Heart right ventricle (tissue), 16 donors: ENCODE results near the gene PYROXD2. TPM values are rescaled to one million over a fixed set of nuclear protein-coding genes. Genes with fewer than 3 reads are reported as not detected.
"Not testable (repeated sequence)": the region's sequence is repeated elsewhere in the genome, so short reads cannot be mapped to it uniquely, and the experiment has no call there.

Source experiments
- ATAC-seq, 8 donors: fragments of 200-7000 bp; cut with Tn5 transposase; one replicate each; pipeline ENCODE4 v1.9.1; 2020; ENCODE audit warnings: mild to moderate bottlenecking in 8 of 8, moderate library complexity in 8 of 8, moderate number of reproducible peaks in 1 of 8
- DNase-seq, 2 donors: peaks; one replicate each; pipeline ENCODE4 v3.0.0-alpha.2; 2020
- H3K27ac ChIP-seq, 10 donors: fragments of 200-600 bp; sonication (generic) in 2 of 10; one replicate each; pipeline versions ENCODE4 v1.5.0 to v1.8.0; 2020 to 2022; ENCODE audit warnings: mild to moderate bottlenecking in 3 of 10
- H3K27me3 ChIP-seq, 7 donors: fragments of 200-600 bp; one replicate each; pipeline ENCODE4 v1.8.0; 2021 to 2022; ENCODE audit warnings: mild to moderate bottlenecking in 2 of 7
- H3K36me3 ChIP-seq, 9 donors: fragments of 200-600 bp; sonication (generic) in 1 of 9; one replicate each; pipeline versions ENCODE4 v1.5.0 to v1.8.0; 2020 to 2022; ENCODE audit warnings: mild to moderate bottlenecking in 2 of 9
- H3K4me1 ChIP-seq, 9 donors: fragments of 200-600 bp; sonication (generic) in 1 of 9; one replicate each; pipeline versions ENCODE4 v1.5.0 to v1.8.0; 2020 to 2022; ENCODE audit warnings: mild to moderate bottlenecking in 4 of 9
- H3K4me3 ChIP-seq, 10 donors: fragments of 200-600 bp; sonication (generic) in 2 of 10; one replicate each; pipeline versions ENCODE4 v1.5.0 to v1.8.0; 2020 to 2022; ENCODE audit warnings: mild to moderate bottlenecking in 7 of 10, moderate library complexity in 2 of 10
- H3K9me3 ChIP-seq, 11 donors: fragments of 200-600 bp in 10 of 11; sonication (generic) in 2 of 11; one replicate each; pipeline versions ENCODE4 v1.5.0 to v1.8.0; 2013 to 2022; ENCODE audit warnings: mild to moderate bottlenecking in 2 of 11, control low read depth in 1 of 11, moderate library complexity in 1 of 11
- CTCF ChIP-seq, 9 donors: fragments of 200-600 bp; sonication (generic) in 2 of 9; IDR thresholded peaks; one replicate each; pipeline versions ENCODE4 v1.5.0 to v1.8.0; 2021 to 2022; ENCODE audit warnings: antibody characterized with exemption in 9 of 9, mild to moderate bottlenecking in 5 of 9, moderate library complexity in 1 of 9
- WGBS, 2 donors: extraction: QIAGEN DNeasy Blood & Tissue Kit; methylation state at CpG; one replicate each; pipeline ENCODE4 v1.1.7; 2013; ENCODE audit warnings: inconsistent platforms in 1 of 2; 5-methylcytosine and 5-hydroxymethylcytosine counted together
- intact Hi-C, 10 donors: fragments of 100-400 bp; cut with DNase I; formaldehyde crosslinking; loops; one replicate each; pipeline versions ENCODE4 v1.11.1 to v1.14.2; 2022
- polyA plus RNA-seq, 2 donors: library from polyadenylated mRNA; stranded (reverse); fragments of 200-250 nt; gene quantifications; one replicate each; pipeline ENCODE4 v1.2.3, GENCODE V29; 2013
- total RNA-seq, 10 donors: library from RNA; stranded (reverse); fragmentation: NEBNext Ultra II Directional in 3 of 10; extraction: Animal tissue kit (Norgen Biotek cat#: 25700) in 3 of 10; gene quantifications; one replicate each; pipeline versions ENCODE4 v1.2.1 to v1.2.4, GENCODE V29; 2021 to 2023
- donor health status: Arrhythmogenic right ventricular cardiomyopathy.
- donor health status: ischemic (EF 13 %, LVEDD 7.1; RV severe dilation, severe dysfunction).
- donor health status: healthy with polysubstance abuse.
- donor health status: DM: no; HTN: yes; CAD: no.
- donor health status: DM: no; HTN: no; CAD: no.
- donor health status: ischemic (EF 25% LVEDD 6.9; RV normal size, moderate dysfunction).
- donor health status: ischemic (EF 25% LVEDD 5.7; RV mildly dilated, moderate dysfunction).
- donor health status: healthy.
- donor health status: DM: yes; HTN: yes; CAD: no.
- donor health status: Ischemic cardiomyopathy.
- donor health status: ischemic (EF 35%, LVEDD 5.7; RV mildly dilated, moderate dysfunction).
- donor health status: nonischemic (EF 11% LVEDD 7.7; RV severe dilation, severe dysfunction).
- donor health status: DM: yes; HTN: yes; CAD: no.
- donor health status: PGD.
- donor health status: ischemic (EF 29% LVEDD 5.4; RV normal size, mild dysfunction).
- donor health status: nonischemic (EF 23%, LVEDD 6.1; RV moderate dilation, normal function).

Gene PYROXD2
- total and polyA plus RNA-seq, 12 donors: 3.1 to 31.2 (median 13.9) TPM

- no peak overlapping the region for H3K4me3 ChIP-seq
- intact Hi-C loops: no loop called here
- H3K36me3 ChIP-seq: peaks cover 0 to 26% (median 3%) of the 10 kb centered on the region in 9 donors
- ATAC-seq (no peak), DNase-seq (no peak)
- no peak for TF ChIP-seq CTCF (IDR thresholded peaks at IDR 0.05)
- H3K27me3 ChIP-seq: no peaks in the 10 kb centered on the region
- H3K4me1 ChIP-seq: peaks cover 0 to 21% (median 7%) of the 10 kb centered on the region in 9 donors
- no peaks in the 10 kb centered on the region for H3K9me3 ChIP-seq
- no peak overlapping the region for H3K27ac ChIP-seq
- WGBS, 2 donors: 89% methylated on average over 6 of the region's 6 CpGs
Observed at GRCh38 chr10:98389398-98389797, 25.6 kb downstream of the PYROXD2 start.

- intact Hi-C loops: no loop called here
- 93 to 95% methylated on average over 13 of the region's 13 CpGs for WGBS, 2 donors
- ATAC-seq: no peak
- H3K27me3 ChIP-seq: no peaks in the 10 kb centered on the region
- H3K36me3 ChIP-seq: peaks cover 0 to 33% (median 10%) of the 10 kb centered on the region in 9 donors
- no peaks in the 10 kb centered on the region for H3K9me3 ChIP-seq
- H3K4me1 ChIP-seq: peaks cover 0 to 21% (median 7%) of the 10 kb centered on the region in 9 donors
- DNase-seq: no peak
- TF ChIP-seq CTCF (IDR thresholded peaks at IDR 0.05): no peak
- no peak overlapping the region for H3K27ac ChIP-seq
- no peak overlapping the region for H3K4me3 ChIP-seq
Observed at GRCh38 chr10:98388101-98388655, 26.8 kb downstream of the PYROXD2 start.

- Histone ChIP-seq H3K4me1 (no peaks in the 10 kb centered on the region), H3K27ac (no peak overlapping the region), H3K4me3 (no peak overlapping the region), H3K9me3 (no peaks in the 10 kb centered on the region), H3K27me3 (no peaks in the 10 kb centered on the region), H3K36me3 (peaks cover 0 to 49% (median 10%) of the 10 kb centered on the region in 9 donors)
- WGBS, 2 donors: 93 to 98% methylated on average over 9 of the region's 9 CpGs
- intact Hi-C loops: no loop called here
- TF ChIP-seq CTCF (IDR thresholded peaks at IDR 0.05): no peak
- peak in 1 of 8 donors; percentile 7 for ATAC-seq
- DNase-seq: no peak
Observed at GRCh38 chr10:98384531-98385133, 30.4 kb downstream of the PYROXD2 start.

GRCh38 chr10:98383869-98384268 is 31.1 kb downstream of the PYROXD2 start:
- H3K27me3 ChIP-seq: no peaks in the 10 kb centered on the region
- DNase-seq (no peak), ATAC-seq (no peak)
- no peak overlapping the region for H3K27ac ChIP-seq
- peaks cover 0 to 49% (median 10%) of the 10 kb centered on the region in 9 donors for H3K36me3 ChIP-seq
- no peaks in the 10 kb centered on the region for H3K9me3 ChIP-seq
- 96 to 97% methylated on average over 6 of the region's 6 CpGs for WGBS, 2 donors
- H3K4me1 ChIP-seq: no peaks in the 10 kb centered on the region
- no peak for TF ChIP-seq CTCF (IDR thresholded peaks at IDR 0.05)
- intact Hi-C loops: no loop called here
- no peak overlapping the region for H3K4me3 ChIP-seq

- H3K4me1 ChIP-seq, intact Hi-C loops, ATAC-seq, H3K9me3 ChIP-seq, H3K27me3 ChIP-seq, DNase-seq, H3K27ac ChIP-seq, H3K4me3 ChIP-seq: not testable (repeated sequence)
- 93 to 94% methylated on average over 7 of the region's 7 CpGs for WGBS, 2 donors
- peaks cover 0 to 49% (median 10%) of the 10 kb centered on the region in 9 donors for H3K36me3 ChIP-seq
Observed at GRCh38 chr10:98383134-98383667, 31.8 kb downstream of the PYROXD2 start.
